HG02943 (cell line): Measurements from ENCODE around the gene LAIR1.
"Not testable (repeated sequence)": the region's sequence is repeated elsewhere in the genome, so short reads cannot be mapped to it uniquely, and the experiment has no call there.

Experiments used
- ATAC-seq: cut with Tn5 transposase; IDR thresholded peaks from one replicate; pipeline ENCODE4 v1.9.1; 2021; ENCODE audit warnings: mild to moderate bottlenecking, low read depth, moderate library complexity; ENCODE audit not compliant: unreplicated experiment

LAIR1 gene

DNA sequence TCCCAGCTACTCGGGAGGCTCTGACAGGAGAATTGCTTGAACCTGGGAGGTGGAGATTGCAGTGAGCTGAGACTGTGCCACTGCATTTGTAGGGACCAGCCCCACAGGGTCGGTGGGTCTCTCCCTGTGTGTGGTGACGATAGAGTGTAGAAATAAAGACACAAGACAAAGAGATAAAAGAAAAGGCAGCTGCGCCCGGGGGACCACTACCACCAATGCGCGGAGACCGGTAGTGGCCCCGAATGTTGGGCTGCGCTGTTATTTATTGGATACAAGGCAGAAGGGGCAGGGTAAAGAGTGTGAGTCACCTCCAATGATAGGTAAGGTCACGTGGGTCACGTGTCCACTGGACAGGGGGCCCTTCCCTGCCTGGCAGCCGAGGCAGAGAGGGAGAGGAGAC is 42.4 kb downstream of the LAIR1 start:
- ATAC-seq = not testable (repeated sequence)

DNA sequence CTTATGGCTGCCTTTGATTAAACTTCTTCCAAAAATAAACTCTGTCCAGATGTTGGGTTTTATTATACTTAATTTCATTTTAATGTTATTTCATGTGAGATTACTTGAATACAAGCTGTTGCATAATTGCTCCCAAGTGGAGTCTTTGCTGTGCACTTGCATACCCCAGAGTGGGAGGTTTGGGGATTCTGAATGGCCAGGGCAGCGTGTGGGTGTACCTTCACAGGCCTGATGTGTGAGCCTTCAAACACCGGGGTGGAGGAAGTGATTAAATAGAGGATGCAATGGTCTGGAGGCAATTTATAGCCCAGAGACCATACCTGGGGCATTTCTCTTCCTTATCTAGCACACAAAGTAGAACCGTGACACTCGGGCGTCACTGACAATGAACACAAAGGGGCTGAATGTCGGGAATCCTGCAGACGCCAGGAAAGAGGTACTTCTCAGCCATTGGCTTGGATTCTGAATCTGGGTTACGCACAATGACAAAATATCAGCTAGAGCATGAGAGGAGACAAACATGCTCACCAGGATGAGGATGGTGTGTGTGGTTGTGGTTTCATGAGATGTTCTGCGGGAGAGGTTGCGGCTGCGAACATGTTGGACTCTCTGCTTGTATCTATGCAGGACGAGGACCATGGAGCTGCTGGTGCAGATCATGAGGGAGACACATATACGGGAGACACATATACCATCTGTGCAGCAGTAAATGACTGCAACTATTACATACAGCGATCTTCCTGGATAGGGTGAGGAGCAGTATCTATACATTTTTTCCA is 44.6 kb downstream of the LAIR1 start:
- ATAC-seq = no peak

DNA sequence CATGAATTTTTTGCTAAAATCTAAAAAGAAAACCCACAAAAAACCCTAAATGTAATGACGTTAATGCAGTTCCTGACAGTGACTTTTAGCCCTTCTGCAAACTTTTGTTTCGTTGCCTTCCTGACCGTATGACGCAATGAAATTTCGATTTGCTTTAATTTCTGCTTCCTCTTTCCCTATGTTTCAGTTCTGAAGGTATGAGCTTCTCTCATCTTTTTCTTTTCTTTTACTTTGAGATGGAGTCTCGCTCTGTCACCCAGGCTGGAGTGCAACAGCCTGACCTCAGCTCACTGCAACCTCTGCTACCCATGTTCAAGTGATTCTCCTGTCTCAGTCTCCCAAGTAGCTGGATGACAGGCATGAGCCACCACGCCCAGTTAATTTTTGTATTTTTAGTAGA is 45.7 kb downstream of the LAIR1 start:
- ATAC-seq = no peak

DNA sequence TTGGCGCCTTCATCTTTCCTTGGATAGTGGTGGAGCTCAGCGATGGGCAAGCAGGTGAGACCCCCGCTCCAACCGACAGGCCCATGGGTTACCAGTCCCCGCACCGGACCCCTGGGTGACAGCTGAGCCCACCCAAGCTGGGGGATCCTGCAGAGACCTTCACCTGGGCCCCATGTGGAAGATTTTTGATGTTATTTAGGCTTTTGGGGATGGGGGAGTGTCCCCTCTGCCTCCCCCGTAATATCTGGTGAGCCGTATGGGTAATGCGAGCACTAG is 46.8 kb downstream of the LAIR1 start:
- no peak for ATAC-seq

DNA sequence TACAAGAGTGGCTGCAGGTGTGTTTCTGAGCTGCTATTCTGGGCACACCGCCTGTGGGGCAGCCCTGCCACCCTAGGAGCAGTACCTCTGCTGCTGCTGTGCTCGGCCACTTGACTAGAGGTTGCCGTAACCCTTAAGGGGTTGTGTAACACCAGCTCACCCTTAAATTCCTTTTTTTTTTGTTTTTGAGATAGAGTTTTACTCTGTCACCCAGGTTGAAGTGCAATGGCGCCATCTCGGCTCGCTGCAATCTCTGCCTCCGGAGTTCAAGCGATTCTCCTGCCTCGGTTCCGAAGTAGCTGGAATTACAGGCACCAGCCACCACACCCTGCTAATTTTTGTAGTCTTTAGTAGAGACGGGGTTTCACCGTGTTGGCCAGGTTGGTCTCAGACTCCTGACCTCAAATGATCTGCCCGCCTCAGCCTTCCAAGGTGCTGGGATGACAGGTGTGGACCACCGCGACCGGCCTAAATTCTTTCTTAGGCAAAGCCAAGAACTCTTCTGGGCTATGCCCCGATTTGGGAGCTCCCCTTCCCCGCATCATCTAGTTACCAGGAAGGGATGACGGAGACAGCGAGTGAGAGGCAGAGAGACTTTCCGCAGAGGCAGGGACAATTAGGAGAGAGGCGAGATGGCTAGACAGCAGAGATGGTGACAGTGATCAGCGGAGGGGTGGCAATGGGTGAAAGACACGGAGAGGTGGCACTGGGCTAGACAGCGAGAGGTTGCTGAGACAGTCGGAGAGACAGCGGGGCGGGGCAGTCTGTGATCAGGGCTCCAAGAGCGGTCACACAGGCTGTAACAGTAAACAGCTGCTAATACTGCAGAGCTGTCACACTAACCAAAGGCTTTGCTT is 47.4 kb downstream of the LAIR1 start:
- ATAC-seq = no peak

DNA sequence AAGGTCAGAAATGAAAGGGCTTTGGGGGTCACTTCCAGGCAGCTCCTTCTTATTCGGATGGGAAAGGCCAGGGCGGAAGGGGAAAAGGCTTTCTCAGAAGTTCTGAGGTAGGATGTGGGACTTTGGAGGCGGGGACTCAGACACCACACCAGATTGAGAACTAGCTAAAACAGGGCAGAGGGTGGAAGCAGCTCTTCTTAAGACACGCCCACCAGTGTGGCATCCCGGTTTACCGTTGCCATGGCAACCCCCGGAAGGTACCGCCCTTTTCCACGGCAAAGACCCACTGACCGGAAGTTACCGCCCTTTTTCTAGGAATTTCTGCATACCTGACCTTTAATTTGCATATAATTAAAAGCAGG is 48.0 kb downstream of the LAIR1 start:
- no peak for ATAC-seq

DNA sequence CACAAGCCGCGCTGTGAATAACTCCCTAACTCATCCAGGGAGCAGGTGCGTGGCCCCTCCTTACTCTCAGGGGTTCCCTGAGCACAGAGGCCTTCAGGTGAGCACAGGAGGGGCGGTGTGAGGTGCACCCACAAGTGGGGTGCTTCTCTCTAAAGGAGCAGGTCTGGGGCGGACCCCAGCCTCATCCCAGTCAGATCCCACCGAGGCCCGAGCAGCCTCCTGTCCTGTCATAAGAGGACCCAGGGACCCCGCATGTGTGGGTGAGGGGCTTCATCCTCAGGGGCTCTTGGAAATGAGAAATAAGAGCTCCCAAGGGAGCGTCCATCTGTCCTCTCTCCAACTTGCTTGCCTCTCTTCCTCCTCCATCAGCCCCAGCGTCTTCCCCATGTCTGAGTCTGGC is 48.8 kb downstream of the LAIR1 start:
- no peak for ATAC-seq

DNA sequence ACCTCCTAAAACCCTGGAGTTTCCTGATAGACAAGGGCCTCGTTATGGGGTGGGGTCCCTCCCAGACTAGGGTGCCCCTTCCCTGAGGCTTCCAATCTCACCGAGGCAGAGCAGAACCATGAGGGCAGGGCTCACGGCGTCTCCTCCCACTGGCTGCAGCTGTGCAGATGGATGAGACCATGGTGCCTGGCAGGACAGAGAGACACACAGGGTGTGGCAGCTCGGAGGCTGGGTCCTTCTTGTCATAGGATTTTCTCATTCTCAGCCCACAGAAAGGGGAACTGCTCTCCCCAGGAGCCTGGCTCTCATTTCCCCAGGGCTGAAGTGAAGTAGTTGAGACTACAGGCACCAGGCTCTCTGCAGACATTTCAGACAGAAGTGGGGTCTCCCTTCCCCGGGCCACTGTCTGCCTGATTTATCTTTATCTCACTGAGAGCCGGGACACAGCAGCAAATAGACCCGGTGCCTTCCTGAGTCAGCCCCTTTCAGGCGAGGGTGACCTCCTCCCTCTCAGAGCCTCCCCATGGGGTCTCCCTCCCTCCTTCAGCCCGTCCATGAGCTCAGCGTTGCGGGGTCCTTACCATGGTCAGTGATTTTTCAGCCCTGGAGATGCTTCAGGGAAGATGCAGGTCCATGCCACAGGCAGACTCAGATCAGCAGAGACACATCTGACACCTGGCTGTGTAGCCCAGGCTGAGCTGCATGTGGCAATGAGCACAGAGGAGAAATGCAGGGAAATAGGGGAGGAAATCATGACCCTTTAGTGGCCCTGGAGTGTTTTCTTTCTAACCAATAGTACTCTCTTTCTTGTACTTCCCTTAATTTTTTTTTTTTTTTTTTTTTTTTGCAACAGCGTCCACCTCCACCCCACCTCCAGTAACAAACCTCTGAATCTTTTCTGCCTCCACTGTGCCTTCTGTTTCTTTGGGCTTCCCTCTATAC is 52.0 kb downstream of the LAIR1 start, which contains the start of gene LILRA5:
TSS of gene LILRA5 (minus strand) at position 731 of the 942 bp plus-strand sequence. CDS start at position 584, 147 bp downstream.
- no peak for ATAC-seq

DNA sequence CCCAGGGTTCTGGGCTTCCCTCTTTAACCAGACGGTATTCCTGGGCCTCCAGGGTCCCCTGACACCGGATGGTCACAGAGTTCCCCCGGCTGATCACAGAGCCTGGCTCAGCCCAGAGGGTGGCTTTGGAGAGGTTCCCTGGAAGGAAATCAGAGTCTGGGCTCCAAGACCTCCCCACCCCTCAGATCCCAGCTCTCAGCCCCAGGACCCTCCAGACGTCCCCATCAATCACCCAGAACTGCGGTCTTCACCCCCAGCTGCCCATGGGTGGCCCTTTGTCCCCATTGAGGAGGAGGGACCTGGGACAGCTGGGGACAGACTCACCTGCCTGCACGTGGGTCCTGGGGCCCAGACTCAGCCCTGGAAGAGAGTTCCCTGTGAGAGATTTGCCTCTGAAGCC is 52.7 kb downstream of the LAIR1 start:
- no peak for ATAC-seq

DNA sequence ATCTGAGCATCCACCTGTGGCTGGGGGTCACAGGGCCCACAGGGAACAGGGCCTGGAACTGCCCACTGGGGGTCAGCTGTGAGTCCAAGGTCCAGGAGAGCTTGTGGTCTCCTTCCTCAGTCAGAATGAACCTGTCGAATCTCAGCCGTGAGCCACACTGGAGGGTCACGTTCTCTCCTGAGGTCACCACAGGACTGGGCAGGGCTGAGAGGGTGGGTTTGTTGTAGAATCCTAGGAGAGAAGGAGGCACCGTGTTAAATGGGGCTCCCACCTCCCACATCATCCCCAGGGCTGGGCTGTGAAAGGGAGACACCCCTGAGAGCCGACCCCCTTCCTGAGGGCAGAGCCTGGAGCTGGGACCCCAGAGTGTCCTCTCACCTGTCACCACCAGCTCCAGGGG is 53.2 kb downstream of the LAIR1 start:
- no peak for ATAC-seq

DNA sequence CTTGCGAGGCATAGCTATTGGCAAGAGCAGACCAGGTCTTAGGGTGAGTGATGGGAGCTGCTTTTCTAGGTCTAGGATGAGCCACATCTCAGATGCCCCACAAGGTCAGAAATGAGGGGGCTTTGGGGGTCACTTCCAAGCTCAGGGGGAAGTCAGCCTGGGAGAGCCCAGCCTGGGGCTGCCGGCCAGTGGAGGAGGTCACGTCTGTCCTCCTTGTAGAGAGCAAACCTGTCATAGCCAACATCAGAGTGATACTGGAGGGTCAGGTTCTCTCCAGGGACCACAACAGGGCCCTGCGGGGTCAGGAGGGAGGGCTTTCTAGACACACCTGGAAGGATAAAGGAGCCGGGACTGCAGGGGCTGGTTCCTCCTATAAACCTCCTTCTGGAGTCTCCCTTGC is 54.2 kb downstream of the LAIR1 start:
- ATAC-seq = no peak

DNA sequence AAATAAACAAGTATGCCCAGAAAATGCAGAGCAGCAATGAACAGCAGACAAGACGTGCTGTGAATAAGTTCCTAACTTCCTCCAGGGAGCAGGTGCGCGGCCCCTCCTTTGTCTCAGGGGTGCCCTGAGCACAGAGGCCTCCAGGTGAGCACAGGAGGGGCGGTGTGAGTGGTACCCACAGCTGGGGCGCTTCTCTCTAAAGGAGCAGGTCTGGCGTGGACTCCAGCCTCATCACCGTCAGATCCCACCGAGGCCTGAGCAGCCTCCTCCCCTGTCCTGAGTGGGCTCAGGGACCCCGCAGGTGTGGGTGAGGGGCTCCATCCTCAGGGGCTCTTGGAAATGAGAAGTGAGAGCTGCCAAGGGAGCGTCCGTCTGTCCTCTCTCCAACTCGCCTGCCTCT is 54.9 kb downstream of the LAIR1 start:
- ATAC-seq = no peak

DNA sequence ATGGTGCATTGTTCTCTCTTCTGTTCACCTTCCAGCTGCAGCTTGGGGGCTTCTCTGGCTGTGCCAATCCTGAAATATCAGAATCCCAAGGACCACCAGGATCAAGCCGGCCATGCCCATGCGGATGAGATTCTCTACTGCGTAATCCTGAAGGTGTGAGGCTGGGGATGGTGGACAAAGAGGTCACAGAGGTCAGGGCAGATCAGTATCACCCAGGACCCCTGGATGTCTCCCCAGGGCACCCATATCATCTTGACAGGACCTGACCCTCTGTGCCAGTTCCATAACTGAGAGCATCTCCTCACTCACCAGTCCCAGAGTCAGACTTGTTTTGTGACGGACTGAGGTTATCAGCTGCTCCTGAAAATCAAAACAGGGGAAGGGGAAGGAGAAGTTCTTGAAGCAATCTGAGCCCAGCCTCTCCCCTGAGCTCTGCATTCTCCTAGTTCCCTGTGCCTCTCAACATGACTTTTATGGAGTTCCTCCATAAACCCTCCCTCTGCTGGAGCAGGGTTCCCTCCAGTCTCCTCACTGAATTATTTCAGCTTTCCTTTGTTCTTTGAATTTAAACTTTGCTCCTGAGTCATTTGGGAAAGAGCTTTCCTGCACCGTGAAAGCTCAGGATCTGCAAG is 57.2 kb downstream of the LAIR1 start:
- no peak for ATAC-seq

DNA sequence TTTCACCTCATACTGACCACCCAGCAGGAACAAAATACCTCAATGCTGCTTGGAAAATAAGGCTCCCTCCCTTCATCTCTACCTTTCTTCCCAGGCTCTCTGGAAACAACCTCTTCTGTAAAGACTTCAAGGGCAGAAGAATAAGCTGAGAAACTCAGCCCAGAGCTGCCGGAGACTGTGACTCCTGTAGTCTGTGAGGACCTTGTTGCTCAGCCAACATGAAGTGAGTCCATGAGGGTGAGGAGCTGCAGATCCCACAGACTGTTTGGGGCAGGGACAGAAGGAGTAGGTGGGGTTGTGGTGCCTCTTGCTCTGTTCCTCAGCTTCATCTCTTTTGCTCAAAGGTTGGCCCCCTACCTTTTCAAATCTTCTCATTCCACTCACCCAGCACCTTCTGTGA is 59.6 kb downstream of the LAIR1 start:
- no peak for ATAC-seq

DNA sequence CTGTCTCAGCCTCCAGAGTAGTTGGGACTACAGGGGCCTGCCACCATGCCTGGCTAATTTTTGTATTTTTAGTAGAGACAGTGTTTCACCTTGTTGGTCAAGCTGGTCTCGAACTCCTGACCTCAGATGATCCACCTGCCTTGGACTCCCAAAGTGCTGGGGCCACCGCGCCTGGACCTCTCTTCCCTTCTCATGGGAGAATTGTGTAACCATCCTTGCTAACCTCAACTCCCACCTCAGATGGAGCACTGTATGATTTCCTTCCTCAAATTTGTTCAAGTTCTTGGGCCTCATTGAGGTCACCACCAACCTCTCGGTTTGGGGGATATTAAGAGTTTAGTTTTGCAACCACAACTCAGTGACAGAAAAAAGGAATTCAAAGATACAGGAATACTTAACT is 62.5 kb downstream of the LAIR1 start:
- ATAC-seq = no peak
